DMS53 (cell line): ENCODE measurements around the gene UBTF.

Source experiments
- DNase-seq: peaks from one replicate; lab custom pipeline; 2025; lab: John Stamatoyannopoulos, UW

UBTF gene

GRCh38 chr17:44219616-44220212 lies at the start of gene UBTF:
UBTF (minus strand) TSS chr17:44219675; CDS start chr17:44218229, 1,446 bp downstream.
- peak; percentile 86 for DNase-seq

DNA sequence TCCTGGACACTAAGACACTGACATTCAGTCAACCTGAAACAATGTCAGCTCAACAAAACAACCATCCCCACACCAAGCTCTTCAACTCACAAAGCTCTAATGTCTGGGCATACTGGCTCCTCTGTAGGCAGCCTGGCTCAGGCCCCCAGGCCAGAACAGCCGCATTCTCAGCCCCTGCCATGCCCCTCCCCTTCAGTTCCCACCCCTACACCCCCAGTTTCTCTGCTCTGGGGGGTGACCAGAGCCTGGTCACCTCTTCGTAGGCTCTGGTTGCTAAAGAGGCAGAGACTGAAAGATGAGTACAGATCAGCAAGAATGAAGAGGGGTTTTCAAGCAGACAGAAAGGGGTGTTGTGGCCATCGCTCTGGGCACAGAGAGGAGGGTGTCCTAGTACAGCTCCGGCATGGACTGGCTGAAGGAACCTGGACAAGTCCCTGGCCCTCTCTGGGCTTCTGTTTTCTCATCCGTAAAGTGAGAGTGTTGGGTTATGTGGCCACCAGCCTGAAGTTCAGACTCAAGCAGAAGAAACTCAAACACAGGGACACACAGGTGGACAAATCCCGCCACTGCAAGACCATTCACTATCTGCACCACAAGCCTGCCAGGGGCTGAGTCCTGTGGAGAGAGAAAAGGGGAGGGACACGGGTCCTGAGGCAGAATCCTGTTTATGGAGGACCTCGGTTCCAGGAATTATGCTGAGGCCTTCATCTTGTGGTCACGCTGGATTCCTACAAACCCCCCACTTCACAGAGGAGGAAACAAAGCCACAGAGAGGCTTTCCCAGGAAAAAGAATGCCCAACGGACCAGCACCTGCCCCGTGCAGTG lies 49.4 kb upstream of the UBTF start:
- DNase-seq = no peak

DNA sequence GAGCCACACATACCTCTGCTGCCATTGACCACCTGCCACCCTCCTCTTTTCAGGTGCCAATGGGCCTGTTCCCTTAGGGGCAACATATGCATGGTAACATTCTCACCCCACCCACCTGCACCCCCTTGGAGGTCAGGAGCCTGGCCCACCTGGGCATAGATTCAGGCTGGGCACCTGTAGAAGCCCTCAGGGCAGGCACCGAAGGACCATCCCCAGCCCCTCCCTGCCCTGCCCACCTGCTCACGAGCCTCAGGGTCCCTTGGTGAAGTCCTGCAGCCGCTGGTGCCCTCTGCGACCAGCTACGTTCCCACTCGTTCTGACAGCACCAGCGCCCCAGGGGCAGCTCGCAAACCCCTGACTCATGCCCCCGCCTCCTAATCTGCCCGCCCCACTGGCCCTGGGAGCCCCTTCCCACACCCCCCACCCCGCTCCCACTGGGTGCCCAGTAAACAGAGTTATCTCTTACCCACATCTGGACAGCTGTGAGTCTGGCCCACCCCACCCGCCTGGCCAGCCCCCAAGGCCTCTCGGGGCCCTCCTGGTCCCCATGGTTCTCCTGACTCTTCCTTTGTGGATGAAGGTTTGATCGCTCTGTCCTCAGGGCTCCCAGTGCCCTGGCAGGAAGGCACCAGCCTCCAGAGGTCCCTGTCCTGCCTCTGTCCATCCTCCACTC lies 48.5 kb upstream of the UBTF start, which contains the start of gene SLC4A1:
SLC4A1 (minus strand) TSS at position 318 of the 673 bp plus-strand sequence. CDS start 5,269 bp downstream, outside the sequence.
- DNase-seq = no peak

DNA sequence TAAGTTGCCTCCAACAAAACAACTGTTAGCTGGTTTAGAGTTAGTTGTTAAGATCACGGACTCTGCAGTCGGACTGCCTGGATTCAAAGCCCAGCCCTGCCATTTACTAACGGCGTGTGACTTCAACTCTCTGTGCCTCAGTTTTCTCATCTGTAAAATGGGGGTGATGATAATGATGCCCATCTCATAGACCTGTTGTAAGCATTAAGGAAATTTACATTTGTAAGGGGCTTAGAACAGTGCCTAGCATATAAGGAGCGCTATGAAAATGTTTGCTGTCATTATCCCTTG lies 47.6 kb upstream of the UBTF start:
- DNase-seq = no peak

GRCh38 chr17:44266402-44267164 lies 47.1 kb upstream of the UBTF start:
- no peak for DNase-seq

DNA sequence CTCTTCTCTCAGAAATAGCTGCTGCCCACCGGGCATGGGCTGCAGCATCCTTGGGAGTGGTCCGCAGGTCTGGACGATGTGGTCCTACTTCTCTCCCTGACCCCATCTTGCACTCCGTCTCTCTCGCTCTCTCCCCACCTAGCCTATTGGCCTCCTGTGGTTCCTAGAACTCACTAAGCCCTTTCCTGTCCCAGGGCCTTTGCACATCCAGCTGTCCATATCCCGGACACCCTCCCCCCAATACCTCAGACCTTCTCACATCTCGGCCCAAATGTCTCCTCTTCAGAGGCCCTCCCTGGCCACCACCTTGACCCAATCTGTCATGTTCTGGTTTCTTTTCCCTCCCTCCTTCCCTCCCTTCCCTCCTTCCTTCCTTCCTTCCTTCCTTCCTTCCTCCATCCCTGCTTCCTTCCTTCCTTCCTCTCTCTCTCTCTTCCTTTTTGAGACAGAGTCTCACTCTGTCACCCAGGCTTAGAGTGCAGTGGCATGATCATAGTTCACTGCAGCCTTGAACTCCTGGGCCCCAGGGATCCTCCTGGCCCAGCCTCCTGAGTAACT lies 43.9 kb upstream of the UBTF start:
- no peak for DNase-seq

GRCh38 chr17:44262654-44263225 lies 43.3 kb upstream of the UBTF start:
- DNase-seq = no peak

DNA sequence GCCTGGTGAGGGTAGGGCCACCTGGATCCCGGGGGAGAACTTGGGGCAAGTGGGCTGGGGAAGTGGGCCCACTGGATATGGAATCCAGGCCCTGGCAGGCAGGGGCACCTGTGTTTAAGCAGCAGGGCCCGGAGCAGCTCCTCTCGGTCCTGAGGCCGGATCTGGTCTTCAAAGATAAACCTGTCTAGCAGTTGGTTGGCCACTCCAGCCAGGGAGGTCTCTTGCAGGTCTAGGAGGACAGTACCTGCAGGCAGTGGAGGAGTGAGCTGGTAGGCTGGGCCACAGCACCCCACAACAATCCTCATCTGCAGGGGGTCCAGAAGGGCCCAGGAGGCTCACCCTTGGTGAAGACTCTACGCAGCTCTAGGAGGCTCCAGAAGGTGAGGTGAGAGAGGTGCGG lies 40.8 kb upstream of the UBTF start:
- no peak for DNase-seq

GRCh38 chr17:44258811-44259351 lies 39.4 kb upstream of the UBTF start:
- DNase-seq = no peak

GRCh38 chr17:44257815-44258760 lies 38.6 kb upstream of the UBTF start:
- no peak for DNase-seq

- peak; percentile 31 for DNase-seq
Measured at GRCh38 chr17:44256671-44257070, 37.2 kb upstream of the UBTF start.

DNA sequence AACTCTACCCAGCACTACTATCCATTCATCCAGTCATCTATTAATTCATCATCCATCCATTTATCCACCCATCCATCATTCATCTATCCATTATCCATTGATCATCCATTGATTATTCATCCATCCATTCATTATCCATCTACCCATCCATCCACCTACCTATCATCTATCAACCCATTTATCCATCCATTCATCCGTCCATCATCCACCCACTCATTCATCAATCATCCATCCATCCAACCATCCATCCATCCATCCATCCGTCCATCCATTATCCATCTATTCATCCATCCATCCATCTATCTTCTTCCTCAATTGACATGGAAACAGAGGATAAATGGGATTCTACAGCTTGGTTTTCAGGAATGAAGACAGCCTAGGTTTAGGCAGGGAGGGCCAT lies 36.4 kb upstream of the UBTF start:
- no peak for DNase-seq

DNA sequence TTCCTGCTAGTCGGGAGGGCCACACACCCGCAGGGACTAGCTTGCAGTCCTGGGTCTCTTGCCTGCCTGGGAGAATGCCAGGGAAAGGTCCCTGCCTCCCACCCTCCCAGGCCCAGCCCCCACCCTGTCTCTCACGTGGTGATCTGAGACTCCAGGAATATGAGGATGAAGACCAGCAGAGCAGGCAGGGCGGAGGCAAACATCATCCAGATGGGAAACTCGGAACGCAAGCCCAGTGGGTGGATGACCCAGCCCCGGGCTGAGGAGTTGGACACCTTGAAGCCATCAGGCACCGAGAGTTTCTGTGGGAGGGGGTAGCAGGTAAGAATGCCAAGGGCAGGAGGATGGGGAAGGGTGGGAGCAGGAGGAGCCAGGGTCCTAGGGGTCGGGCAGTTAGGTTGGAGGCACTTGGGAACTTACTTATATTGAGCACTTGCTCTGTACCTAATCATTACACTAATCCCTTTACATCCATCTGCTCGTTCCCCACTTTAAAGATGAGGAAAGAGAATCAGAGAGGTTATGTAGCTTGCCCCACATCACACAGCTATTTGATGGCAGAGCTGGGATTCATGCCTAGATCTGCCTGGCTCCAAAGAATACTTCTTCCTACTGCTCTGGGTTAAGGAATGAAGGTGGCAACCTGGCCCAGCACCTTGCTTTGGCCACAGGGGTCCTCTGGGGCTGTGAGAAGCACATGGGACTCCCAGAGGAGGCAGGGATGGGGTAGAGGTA lies 35.1 kb upstream of the UBTF start:
- DNase-seq = no peak

DNA sequence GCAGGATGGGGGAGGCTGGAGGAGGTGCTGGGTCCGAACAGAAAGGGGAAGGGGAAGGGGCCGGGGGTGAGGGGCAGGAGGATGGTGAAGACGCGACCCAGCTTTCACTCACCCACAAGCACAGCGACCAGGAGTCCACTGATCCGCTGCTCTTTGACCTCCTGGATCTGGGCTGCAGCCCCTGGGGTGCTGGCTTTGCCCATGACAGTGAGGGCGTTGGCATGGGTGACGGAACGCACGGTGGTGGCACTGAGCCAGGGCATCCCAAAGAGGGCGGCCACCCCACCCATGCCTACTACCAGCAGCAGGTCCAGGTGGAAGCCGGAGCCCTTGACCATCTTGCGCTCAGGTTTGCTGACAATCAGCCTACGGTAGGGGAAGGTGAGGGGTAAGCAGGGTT lies 33.5 kb upstream of the UBTF start:
- no peak for DNase-seq

DNA sequence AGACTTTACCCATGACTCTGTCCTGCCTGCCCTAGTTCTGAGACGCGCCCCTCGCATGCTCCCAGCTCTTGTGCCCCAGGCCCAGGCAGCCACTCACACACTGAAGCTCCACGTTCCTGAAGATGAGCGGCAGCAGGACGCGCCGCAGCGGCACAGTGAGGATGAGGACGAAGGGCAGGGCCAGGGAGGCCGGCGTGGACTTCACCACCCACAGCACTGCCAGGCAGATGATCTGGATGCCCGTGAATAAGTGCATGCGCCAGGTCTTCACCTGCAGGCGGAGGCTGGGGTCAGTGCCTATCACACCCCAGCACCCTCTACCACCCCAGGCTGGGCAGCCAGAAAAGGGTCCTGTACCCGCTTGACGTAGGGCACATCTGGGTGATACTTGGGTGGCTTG lies 31.6 kb upstream of the UBTF start:
- no peak for DNase-seq

DNA sequence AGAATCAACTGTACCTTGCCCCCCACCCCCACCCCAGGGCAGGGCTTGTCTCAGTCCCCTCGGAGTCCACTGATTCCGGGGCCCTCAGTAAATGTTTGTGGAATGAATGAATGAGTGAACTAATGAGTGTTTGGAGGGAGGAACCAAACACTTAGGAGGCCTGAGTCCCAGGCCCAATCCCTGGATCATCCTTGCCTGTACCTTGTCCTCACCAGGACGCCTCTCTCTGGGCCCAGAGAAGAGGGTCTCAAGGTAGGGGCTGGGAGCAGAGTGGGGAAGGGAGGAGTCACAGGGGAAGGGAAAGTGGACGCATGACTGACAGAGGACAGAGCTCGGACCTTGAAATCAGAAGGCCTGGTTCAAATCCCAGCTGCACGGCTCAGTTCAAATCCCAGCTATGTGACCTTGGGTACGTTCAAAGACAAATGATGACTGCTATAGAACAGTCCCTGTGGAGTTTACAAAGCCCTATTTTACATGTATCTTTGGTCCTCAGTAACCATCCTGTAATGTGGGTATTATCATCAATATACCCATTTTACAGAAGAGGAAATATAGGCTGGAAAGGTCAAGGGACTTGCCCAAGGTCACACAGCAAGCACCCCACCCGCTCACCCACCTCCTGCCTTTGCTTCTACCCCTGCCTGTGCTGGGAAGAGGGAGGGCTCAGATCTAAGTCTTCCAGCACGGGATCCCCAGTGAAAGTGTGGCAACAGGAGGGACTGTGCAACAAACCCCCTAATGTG lies 30.2 kb upstream of the UBTF start:
- no peak for DNase-seq

GRCh38 chr17:44247876-44248736 lies 28.6 kb upstream of the UBTF start:
- no peak for DNase-seq

- no peak for DNase-seq
Measured at GRCh38 chr17:44247440-44247841, 28.0 kb upstream of the UBTF start.
